Stimulated activated CD4-positive, alpha-beta T cell treated with anti-CD3 and anti-CD28 coated beads, Interleukin-15, amount 100 ng/mL, for 1 hour (primary cell): Measurements from ENCODE around the gene MTMR3.

ENCODE experiments used
- DNase-seq, 2 donors: peaks; one replicate each; pipeline ENCODE4 v3.0.0-alpha.2; 2020; ENCODE audit warnings: low read depth in 1 of 2, low spot score in 1 of 2

The MTMR3 gene

GRCh38 chr22:29867851-29868250 is 15.1 kb upstream of the MTMR3 start:
- DNase-seq: no peak

GRCh38 chr22:29870574-29870973 is 12.4 kb upstream of the MTMR3 start:
- DNase-seq: no peak

- DNase-seq: no peak
Measured at GRCh38 chr22:29871684-29872083, 11.3 kb upstream of the MTMR3 start.

GRCh38 chr22:29872144-29872893 is 10.7 kb upstream of the MTMR3 start:
- no peak for DNase-seq

GRCh38 chr22:29872989-29873388 is 10.0 kb upstream of the MTMR3 start:
- no peak for DNase-seq

DNA sequence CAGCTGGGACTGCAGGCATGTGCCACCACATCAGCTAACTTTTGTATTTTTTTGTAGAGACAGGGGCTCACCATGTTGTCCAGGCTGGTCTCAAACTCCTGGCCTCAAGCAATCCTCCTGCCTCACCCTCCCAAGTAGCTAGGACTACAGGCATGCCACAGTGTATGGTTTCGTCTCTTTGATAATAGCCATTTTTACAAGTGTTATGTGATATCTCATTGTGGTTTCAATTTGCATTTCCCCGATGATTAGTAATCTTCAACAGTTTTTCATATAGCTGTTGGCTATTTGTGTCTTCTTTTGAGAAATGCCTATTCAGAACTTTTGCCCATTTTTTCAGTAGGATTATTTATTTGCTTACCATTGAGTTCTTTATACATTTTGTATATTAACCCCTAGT is 9.0 kb upstream of the MTMR3 start:
- DNase-seq: no peak

DNA sequence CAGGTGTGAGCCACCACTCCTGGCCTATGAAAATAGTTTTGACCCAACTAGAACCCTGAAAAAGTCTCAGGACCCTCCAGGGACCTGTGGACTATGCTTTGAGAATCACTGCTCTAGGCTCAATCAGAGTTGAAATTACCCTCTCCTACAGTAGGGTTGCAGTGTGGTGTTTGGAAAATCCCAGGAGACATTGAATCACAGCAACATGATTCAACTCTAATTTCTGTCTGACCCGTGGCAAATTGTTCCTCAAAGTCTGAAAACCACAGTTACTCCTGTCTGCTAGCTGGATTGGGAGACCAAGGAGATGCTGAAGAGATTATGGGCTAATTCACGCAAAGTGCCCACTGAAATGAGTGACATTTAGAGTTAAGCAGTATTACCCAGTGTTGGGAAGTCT is 5.4 kb upstream of the MTMR3 start:
- no peak for DNase-seq

DNA sequence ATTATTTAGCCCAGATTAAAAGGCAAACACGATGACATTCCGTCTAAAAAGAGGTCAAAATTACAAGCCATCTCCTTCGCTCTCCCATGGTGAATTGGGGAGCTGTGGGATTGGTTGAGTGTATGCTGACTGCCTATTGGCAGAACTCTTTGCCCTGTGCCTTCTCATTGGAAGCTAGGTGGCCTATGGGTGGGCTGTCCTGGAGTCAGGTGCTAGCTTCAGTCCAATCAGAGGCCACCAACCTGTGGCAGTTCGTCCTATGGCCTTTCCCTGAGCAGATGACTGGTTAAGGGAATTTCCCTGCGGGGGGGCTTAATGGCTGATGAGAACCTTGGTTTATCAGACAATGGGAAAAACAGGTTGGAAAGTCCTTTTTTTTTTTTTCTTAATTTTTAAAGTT is 3.2 kb upstream of the MTMR3 start:
- DNase-seq: no peak

DNA sequence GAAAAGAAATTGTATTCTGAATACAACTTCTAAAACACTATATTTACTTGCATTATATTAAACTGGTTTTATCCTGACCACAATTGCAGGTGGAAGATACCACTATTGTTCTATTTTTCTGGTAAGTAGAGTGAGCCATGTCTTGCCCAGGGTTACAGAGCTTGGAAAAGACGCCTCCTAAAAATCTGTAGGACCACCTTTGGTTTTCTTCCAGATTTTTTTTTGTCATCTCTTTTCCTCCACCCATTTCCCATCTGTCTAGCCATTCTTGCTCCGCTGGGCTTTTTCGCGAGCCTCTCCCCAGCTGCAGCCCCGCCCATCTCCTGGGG is 294 bp upstream of the MTMR3 start:
- DNase-seq: no peak

- no peak for DNase-seq
Measured at GRCh38 chr22:29883775-29884097, 762 bp downstream of the MTMR3 start.

DNA sequence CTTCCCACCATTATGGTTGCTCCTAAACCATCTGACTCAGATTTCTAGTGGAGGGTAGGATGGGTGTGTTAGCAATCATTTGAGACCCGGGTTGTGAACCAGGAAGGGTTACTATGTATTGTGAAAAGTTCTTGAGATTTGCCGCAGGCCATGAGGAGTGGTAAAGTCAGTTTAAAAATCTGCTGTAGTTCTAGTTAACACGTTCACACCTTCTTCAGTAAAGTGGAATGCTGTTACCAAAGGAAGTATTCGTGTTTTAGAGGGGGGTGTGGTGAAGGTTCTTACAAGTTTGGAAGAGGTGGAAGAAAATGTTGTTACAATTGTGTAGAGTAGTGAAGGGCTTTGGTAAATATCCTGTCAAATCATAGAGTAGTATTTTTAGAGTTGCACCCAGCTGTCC is 2.6 kb downstream of the MTMR3 start:
- no peak for DNase-seq

DNA sequence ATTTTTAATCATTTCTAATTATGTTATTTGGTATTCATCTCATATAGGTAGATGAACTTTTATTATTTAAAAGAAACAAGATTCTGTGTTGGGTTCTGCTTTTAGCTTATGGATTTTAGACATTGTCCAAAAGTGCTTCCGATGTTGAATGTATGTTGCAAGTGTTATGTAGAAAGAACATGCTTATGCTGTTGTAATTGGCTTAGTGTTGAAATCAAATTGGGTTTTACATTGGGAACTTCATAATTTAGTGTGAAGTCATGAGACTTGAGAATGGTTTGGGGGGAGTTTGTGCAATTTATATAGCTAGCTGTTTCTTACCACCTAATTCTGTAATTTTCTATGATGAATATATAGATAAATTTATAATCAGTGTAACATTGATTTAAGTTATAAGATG is 3.6 kb downstream of the MTMR3 start:
- DNase-seq: no peak

DNA sequence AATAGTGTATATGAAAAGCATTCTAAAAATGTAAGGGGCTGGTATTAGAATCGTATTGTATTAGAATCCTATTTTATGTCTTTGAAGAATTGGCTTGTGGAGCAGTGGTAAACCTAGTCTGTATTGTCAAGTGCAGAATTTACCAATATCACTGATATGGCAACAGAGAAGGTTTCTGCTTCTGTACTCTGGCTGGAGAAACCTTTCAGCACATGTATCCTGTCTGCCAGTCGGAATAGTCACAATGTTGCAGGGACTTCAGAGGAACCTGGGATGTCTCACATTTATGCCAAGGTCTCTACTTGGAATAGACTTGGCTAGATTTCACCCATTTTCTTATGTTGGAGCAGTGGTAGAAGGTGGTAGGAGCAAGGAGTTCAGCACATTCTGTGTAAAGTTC is 4.4 kb downstream of the MTMR3 start:
- DNase-seq: no peak

DNA sequence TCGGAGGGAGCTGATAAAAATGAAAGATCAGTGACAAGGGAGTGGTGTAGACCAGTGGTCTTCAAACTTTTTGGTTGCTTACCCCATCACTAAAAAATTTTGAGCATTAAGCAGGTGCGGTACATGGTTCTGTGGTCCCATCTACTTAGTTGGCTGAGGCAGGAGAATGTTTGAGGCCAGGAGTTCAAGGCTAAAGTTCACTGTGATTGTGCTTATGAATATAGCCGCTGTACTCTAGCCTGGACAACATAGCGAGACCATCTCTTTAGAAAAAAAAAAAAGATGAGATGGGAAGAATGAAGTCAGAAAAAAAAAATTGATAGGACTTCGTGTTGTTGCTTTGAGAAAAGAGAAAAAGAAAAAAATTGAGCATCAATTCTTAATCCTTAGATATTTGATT is 7.8 kb downstream of the MTMR3 start:
- no peak for DNase-seq

GRCh38 chr22:29892315-29893156 is 9.6 kb downstream of the MTMR3 start:
- no peak for DNase-seq

DNA sequence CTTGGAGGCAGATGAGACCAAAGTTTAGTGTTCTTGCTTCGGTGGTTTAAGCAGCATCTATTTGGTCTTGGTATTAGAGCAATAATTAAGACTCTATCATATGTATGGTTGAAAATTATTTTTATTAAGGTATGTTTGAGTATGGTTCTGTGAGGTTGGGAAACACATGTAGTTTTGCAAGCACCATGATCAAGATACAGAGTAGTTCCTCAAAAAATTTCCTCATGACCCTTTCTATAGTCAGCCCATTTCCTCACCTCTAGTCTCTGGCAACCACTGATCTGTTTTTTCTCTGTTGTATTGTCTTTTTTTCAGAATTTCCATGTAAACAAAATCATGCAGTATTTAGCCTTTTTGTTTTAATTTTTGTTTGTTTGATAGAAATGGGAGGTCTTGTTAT is 18.4 kb downstream of the MTMR3 start:
- DNase-seq: no peak

DNA sequence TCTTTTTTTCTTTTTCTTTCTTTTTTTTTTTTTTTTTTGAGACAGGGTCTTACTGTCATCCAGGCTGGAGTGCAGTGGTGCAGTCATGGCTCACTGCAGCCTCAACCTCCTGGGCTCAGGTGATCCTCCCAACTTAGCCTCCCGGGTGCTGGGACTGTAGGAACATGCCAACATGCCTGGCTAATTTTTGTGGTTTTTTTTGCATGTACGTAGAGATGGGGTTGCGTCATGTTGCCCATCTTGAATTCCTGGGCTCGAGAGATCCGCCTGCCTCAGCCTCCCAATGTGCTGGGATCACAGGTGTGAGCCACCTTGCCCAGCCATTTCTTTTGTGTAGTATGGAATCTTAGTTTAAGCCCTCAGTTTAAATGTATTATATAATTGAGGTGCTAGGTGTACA is 20.4 kb downstream of the MTMR3 start:
- DNase-seq: no peak

GRCh38 chr22:29904020-29904419 is 21.0 kb downstream of the MTMR3 start:
- no peak for DNase-seq

- no peak for DNase-seq
Measured at GRCh38 chr22:29907753-29908515, 25.0 kb downstream of the MTMR3 start.

GRCh38 chr22:29912141-29912540 is 29.2 kb downstream of the MTMR3 start:
- DNase-seq: no peak

DNA sequence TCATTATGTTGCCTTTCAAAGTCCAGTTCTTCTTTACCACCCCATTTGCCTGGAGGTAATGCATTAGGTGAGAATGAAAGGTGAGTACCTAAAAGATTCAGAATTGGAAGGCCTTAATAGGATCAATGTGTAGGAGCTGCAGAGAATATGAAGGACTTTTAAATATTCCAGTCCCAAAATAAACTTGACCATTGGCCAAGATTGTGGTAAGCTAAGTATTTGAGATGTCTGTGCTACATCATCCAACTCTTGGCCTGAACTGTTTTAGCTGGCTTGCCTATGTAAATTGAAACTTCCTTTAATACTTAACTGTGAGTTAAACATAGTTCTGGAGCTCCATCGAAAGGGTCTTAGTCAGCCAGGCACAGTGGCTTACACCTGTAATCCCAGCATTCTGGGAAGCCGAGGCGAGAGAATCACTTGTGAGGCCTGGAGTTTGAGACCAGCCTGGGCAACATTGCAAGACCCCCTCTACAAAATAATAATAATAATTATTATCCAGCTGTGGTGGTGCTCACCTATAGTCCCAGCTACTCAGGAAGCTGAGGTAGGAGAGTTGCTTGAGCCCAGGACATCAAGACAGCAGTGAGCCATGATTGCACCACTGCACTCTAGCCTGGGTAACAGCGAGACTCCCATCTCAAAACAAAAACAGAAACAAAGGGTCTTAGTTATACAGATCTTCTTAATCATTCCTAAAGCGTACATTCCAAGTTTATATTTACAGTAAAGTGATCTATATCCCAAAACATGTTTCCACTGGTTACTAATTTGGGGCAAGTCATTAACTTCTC is 29.8 kb downstream of the MTMR3 start:
- no peak for DNase-seq
